SHP77 treated with DMSO at 0.1 percent for 48 hours (cell line): ENCODE measurements around the gene PIGL.

ENCODE experiments used
- DNase-seq: peaks from one replicate; lab custom pipeline; 2025; lab: John Stamatoyannopoulos, UW

Gene PIGL

GRCh38 chr17:16353317-16354174 is 136.5 kb downstream of the PIGL start, which contains the start of gene CENPV:
TSS of gene CENPV (minus strand) at chr17:16353469. CDS start at chr17:16353436, 33 bp downstream.
- peak; percentile 97 for DNase-seq

- DNase-seq: no peak
Measured at GRCh38 chr17:16354585-16354984, 137.6 kb downstream of the PIGL start.

GRCh38 chr17:16358394-16358793 is 141.4 kb downstream of the PIGL start:
- no peak for DNase-seq

GRCh38 chr17:16361874-16362273 is 144.9 kb downstream of the PIGL start:
- DNase-seq: no peak

DNA sequence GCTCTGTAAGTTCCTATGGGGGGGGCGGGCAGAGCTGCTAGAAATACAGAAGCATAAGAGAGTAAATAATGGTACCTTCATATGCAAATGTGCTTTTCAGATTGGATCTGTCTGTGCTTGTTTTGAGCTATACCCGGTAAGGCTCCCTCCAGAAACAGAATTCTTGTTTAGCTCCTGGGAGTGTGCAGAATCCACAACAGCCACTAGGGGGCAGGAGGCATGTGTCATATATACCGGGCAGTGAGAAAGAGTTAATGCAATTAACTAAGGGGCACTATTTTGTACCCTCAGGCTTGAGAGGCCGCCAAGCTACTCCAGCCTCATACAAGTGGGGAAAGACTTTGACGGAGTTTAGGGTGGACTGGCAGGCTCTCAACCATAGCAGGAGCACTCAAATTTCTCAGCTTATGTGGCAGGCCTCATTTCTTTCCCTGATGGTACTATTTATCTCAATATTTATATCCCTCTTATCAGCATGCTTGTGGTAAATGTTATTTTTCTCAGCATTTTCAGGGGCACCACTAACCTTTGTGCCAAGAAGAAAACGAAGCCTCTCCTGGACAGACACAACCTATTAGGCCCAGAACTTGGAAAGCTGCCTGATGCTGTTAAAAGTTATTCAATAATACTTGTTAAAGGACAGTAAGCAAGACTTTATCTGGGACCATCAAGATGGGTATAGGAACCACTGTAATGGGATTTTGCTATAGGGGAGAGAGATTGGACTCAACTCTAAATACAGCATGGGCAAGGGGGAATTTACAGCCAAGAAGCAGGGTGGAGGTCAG is 146.9 kb downstream of the PIGL start:
- DNase-seq: peak; percentile 96

GRCh38 chr17:16364625-16365024 is 147.6 kb downstream of the PIGL start:
- DNase-seq: no peak

DNA sequence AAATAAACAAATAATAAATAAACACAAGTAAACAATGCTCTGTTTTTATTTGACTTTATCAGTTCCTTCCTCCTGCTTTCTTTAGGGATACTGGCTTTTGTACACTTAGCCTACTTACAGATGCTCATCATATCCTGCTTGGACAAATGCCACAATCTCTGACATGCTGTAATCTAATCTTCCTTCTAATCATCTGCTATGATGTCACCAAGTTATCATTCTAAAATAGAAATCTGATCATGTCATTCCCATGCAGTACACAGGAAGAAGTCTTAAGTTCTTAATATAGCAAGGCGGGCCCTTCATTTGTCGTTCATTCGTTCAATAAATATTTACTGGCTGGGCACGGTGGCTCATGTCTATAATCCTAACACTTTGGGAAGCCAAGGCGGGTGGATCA is 154.7 kb downstream of the PIGL start:
- peak; percentile 88 for DNase-seq

GRCh38 chr17:16374146-16374938 is 157.3 kb downstream of the PIGL start:
- no peak for DNase-seq
